GM19397 (cell line): Measurements from ENCODE around the gene ABI1.

Experiments used
- ATAC-seq: cut with Tn5 transposase; IDR thresholded peaks from one replicate; pipeline ENCODE4 v1.9.1; 2021; ENCODE audit warnings: mild to moderate bottlenecking, moderate library complexity; ENCODE audit not compliant: unreplicated experiment

ABI1 gene

DNA sequence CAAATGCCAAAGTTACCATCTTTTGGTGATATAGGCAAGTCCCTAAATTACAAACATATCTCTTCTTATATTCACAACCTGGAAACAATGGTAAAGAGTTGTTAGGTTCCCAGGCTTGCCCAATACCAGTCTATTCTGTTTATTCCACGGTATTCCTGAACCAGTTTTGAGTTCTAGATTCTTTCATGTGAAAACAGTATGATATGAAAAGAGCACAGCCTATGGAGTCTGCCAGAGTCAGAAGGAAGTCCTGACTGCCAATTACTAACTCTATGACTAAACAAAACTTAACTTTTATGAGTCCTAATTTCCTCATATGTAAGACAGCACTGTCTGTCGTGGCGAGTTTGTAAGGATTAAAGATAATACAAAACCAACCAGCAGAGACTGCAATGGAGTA lies 5.6 kb downstream of the ABI1 start:
- no peak for ATAC-seq

DNA sequence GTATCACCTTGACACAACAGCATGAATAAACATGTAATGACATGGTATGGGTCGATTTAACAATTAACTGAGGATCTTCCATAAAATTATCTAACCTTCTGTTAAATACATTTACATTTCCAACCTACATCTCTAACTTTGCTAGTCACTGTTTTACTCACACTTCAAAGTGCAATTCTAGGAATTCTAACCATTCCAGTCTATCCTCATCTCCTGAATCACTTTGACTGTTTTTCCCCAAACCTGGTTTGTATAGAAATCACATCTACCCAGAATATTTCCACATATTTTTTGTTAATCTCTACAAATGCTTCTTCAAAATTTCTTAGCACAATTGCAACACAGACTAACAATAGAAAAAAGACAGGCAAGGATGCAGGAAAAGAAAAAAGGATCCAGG lies 6.2 kb downstream of the ABI1 start:
- no peak for ATAC-seq

DNA sequence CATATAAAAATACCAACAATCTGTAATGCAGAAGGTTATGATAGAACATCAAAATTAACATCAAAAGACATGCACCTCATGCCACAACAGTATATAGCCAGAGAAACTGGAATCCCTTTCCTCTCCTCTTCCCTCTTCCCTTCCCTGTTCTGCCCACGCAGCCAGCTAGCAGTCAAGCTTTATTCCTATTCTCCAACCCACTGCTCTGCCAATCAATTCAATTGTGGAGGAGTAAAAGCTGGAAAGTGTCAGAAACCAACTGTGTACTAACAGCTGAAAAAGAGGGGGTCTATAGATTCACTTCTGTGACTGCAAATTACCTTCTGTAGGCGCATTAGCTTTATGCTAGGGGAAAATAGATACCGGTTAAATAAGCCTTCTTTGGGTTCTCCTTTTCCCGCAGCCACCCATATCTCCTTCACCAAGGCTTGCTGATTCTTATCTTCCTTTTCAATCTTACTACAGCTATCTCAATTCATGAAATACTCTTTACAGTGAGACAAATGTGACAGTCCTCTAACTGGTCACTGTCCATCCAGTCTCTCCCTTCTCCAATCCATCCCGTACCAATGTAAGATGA lies 16.3 kb downstream of the ABI1 start:
- no peak for ATAC-seq

DNA sequence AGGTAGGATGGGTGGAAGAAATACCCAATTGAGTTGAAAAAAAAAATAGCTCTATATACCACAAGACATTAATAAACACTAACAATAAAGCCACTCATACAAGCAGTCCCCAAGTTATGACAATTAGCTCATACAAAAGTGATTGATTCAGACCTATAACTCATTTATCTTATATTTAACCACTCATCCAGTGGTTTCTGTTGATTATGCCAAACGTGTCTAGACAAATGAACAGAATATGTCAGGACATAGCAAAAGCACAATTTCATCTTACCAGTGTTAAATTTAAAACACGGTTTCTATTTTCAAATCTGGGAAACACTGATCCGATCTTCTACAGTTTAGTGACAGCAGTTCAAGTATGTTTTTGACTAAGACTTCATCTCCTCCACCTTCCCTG lies 17.0 kb downstream of the ABI1 start:
- no peak for ATAC-seq

DNA sequence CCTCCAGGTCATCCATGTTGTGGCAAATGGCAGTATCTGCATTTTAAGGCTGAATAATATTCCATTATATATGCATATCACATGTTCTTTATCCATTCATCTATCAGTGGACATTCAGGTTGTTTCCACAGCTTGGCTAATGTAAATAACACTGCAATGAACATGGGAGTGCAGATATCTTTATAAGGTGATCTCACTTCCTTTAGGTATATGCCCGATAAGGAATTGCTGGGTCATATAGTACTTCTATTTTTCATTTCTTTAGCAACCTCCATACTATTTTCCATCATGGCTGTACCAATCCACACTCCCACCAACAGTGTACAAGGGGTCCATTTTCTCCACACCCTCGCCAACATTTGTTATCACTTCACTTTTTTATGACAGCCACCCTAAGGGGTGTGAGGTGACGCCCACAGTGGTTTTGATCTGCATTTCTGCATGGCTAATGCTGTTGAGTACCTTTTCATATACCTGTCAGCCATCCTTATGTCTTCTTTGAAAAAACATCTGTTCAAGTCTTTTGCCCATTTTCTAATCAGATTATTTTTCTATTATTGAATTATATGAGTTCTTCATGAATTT lies 18.9 kb downstream of the ABI1 start:
- no peak for ATAC-seq

DNA sequence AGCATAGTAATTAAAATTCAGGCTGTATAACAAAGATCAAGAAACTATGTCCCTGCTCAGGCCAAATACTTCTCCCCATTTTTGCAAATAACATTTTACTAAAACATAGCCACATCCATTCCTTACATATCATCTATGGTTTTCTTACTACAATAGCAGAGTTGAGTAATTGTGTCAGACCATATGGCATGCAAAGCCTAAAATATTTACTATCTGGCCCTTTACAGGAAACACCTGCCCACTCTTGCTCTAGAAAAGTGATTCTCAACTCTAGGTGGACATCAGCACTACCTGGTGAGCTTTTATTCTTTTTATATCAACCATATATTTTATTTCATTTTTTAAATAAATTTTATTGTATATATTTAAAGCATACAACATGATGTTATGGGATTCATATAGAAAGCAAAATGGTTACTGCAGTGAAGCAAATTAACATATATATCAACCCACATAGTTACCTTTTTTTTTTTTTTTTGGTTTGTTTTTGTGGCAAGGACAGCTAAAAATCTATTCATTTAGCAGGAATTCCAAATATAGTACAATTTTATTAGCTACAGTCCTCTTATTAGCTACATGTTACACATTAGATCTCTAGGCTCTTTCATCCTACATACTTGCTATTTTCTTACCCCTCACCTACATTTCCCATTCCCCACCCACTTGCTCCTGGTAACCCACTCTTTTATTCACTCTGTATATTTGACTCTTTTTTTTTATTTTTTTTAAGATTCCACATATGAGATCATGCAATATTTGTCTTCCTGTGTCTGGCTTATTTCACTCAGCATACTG lies 19.6 kb downstream of the ABI1 start:
- ATAC-seq: no peak

DNA sequence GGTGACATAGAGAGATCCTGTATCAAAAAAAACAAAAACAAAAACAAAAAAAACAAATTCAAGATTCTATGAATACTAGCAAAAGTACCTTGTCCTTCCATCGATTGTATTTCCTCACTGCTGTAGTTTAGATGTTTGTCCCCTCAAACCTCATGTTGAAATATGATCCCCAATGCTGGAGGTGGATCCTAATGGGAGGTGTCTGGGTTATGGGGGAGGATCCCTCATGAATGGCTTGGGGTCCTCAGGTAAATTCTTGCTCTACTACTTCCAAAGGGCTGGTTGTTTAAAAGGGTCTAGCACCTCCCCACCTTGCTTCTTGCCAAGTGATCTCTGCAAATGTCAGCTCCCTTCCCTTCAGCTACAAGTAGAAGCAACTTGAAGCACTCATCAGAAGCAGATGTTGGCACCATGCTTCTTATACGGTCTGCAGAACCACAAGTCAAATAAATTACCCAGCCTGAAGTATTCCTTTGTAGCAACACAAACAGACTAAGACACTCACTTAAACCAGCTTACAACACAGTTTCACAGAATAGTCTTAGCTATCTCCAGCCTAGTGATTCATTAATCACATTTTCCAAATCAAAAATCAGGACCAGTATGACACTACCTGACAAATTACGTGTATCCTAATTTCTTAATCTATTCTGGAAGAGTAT lies 20.7 kb downstream of the ABI1 start:
- no peak for ATAC-seq

DNA sequence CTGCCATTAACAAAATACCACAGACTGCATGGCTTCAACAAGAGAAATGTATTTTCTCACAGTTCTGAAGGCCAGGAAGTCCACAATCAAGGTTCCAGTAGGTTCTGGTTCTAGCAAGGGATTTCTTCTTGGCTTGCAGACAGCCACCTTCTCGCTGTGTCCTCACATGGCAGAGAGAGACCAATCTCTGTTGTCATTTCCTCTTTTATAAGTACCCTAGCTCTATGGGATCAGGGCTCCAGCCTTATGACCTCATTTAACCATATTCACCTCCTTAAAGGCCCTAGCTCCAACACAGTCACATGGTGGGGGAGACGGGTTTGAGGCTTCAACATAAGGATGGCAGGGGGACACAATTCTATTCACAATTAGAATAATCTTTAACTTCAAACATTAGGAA lies 23.6 kb downstream of the ABI1 start:
- ATAC-seq: no peak

DNA sequence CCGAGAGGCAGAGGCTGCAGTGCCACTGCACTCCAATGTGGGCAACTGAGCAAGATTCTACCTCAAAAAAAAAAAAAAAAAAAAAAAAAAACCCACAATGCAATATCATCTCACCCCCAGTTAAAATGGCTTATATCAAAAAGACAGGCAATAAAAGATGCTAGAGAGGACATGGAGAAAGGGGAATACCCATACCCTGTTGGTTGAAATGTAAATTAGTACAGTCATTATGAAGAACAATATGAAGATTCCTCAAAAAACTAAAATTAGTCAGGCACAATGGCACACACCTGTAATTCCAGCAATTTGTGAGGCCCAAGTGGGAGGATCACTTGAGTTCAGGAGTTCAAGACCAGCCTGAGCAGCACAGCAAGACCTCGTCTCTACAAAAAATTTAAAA lies 25.7 kb downstream of the ABI1 start:
- ATAC-seq: no peak

DNA sequence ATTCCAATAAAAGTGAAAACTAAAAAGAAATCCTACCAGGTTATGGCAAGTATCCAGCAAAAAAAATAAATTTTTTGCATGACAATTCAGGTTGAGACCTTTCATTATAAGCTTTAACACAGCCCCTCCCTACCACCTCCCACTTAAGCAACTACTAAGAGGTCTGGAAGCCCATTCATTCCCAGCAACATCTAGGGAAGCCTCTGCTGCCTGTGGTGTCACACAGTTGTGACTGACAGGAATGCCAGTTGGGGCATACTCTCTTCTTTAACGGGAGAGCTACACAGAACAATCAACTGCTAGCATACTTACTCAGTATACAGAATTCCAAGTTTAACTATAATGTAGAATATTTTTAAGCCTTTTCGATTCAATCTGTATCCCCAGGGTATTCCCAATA lies 27.8 kb downstream of the ABI1 start:
- no peak for ATAC-seq

DNA sequence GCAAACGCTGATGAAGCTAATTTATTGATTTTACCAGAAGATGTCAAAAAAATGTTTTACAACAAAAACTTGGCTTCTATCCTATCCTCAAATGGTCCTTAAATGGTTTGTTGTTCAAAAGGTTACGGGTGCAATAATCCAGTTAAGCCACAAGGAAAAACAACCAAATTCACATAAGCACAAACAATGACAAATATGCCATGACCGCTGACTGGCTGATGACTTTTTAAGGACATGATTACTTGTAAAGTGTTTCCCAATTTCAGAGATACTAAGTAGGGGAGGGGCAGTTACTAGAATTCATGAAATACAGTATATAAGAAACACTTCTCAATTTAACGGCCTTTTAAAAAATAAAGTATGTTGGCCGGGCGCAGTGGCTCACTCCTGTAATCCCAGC lies 28.8 kb downstream of the ABI1 start:
- ATAC-seq: no peak

DNA sequence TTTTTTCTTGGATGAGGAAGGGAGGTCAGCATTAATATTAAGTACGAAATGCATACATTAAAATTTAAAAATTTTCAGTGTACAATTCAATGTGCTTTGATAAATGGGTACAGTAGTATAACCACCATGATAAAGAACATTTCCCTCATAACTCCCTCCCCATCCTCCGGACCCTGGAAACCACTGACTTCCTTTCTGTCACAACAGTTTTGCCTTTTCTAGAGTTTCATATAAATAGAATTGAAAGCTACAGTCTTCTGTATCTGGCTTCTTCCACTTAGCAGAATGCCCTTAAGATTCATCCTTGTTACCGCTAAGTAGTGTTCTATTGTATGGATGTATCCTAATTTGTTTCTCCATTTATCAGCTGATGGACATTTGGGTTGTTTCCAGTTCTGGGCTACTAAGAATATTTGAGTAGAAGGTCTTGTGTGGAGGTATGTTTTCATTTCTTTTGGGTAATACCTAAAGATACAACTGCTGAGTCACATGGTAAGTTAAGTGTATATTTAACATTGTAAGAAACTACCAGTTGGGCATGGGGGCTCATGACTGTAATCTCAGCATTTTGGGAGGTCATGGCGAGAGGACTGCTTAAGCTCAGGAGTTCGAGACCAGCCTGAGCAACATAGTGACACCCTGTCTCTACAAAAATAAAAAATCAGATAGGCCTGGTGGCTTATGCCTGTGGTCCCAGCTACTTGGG lies 30.8 kb downstream of the ABI1 start:
- no peak for ATAC-seq

DNA sequence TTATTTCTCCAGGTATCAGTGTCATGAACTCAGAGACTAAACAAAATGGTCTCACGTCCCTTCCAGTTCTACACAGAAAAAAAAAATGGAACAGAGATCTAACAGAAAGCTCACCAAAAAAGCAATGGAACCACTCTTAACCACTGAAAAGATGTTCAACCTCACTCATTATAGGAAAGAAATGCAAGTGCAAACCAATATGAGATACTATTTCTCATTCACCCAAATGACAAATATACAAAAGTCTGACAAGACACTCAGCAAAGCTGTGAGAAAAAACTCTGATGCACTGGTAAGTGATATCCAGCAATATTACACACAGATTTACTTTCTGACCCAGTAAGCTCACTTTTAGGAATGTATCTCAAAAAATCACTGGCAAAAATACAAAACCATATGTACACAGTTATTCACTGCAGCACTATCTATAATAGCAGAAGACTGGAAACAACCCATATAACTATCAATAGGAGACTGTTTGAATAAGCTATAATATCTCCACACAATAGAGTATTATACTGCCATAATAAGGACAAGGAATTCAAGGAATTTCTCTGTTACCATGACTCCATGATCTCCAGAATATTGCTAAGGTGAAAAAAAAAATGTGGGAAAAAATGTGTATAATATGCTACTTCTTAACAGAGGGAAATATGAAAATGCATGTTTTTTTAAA lies 36.6 kb downstream of the ABI1 start:
- no peak for ATAC-seq

DNA sequence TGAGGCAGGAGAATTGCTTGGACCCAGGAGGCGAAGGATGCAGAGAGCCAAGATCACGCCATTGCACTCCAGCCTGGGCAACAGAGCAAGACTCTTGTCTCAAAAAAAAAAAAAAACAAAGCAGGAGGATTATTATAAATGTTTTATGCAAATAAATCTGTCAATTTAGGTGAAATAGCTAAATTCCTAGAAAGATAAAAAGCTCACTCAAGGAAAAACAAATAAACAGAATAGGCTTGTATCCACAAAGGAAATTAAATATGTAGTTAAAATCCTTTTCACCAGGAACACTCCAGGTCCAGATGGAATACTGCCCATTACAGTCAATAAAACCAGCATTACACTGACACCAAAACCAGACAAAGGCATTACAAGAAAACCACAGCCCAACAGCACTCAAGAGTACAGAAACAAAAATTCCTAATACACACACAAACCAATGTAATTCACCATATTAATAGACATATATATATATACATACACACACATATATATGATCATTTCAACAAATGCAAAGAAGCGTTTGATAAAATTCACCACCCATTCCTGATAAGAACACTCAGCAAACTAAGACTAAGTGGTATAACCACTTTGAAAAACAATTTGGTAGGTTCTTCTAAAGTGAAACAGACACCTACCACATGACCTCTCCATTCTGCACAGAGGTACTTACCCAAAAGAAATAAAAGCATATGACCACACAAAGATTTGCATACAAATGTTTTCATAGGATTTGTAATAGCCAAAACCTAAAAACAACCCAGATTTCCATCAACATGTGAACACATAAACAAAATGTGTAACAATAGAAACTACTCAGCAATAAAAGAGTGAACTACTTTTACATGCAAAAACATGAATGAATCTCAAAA lies 38.8 kb downstream of the ABI1 start:
- no peak for ATAC-seq

DNA sequence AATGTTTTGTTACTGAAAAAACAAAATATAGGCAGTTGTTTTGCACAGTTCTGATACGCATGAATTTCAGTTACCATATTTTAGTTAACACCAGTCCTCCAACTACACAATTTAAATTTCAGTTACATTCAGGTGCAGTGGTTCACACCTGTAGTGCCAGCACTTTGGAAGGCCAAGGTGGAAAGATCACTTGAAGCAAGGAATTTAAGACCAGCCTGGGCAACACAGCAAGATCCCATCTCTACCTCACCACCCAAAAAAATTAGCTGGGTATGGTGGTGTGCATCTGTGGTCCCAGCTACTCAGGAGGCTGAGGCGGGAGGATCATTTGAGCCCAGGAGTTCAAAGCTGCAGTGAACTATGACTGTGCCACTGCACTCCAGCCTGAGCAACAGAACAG lies 45.3 kb downstream of the ABI1 start:
- ATAC-seq: no peak

DNA sequence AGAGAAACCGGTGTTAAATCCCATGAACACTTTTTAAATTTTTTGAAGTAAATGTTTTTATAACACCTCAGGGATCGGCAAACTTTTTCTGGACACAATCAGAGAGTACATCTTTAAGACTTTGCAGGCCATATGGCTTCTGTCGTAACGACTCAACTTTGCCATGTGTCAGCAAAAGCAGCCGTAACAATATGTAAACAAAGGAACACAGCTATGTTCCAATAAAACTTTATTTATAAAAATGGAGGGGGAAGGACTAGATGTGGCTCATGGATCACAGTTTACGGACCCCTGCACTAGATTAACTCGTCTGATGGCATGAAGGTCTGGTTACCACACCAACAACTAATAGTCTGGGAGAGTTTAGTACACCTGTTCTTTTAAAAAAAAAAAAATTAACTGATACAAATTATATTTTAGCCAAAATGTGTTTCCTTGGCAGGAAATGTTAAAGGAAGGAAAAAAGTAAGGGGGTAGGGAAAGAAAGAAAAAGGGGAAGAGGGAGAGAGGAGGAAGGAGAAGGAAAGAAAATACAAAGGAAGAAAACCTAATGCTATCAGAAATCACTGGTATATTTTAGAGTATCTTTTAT lies 50.2 kb downstream of the ABI1 start:
- ATAC-seq: no peak

DNA sequence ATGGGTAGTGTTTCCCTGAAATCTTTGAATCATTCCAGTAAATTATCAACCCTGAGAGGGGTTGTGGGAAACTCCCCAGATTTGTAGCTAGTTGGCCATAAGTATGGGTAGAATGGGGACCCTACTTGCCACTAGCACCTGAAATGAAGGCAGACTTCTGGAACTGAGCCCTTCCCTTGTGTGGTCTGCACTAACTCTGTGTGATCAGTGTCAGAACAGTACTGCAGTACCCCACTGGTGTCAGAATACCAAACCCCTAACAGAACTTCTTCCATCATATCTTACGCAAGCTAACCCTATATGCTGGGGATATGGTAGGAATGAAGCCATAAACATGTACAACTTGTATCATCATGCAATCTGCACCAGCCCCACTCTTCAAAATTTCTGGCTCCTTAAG lies 50.8 kb downstream of the ABI1 start:
- ATAC-seq: no peak

DNA sequence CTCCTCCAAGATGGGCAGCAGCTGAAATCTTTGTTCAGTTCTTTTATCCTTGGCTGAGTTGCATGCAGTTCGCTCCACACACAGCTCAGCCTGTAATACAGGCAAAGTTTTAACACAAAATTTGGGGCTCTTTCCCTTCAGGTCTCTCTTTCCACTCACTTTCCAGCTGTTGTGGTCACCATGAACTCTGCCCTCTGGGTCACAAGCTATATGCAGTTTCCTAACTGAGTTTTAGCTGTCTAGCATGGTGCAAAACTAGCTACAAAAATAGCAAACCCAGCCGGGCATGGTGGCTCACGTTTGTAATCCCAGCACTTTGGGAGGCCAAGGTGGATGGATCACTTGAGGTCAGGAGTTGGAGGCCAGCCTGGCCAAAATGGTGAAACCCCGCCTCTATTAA lies 53.2 kb downstream of the ABI1 start:
- ATAC-seq: no peak

DNA sequence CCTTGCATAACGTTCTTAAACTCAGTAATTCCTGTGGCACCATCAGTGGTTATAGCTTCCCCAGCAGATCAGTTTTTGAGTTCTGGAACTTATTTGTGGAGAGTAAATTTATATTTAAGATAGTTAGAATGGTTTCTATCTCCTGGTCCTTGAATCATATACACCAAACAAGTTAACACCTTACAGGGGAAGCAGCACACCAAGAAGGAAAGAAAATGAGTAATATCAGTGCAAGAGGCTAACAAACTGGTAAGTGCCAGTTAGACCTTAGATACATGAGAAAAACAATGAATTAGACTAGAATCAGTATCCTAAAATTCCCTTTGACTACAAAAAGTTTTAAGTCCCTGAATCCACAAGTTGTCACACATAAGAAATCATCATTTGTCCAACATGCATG lies 54.2 kb downstream of the ABI1 start:
- no peak for ATAC-seq
